ENCODE results near the gene SLC6A12.

The SLC6A12 gene

DNA sequence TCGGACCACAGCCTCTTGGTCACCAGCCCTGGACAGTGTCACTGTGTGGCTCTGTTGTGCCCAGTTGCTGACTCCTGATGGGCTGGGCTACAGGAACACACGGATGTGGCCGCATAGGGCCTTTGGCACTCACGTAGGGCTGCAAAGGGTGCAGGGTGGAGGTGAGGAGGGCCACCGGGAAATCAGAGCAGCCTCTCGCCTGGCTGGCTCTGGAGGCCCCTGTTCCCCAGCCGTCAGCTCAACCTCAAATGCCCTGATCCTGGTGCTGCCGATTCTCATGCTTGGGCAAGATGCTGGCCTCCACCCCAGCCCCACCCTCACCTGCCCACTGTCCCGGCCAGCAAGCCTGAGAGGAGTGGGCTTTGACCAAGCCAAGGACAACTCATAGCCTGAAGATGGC, 59.0 kb downstream of the SLC6A12 start:
- no peak for TF ChIP-seq POLR2A (IDR thresholded peaks at IDR 0.05; ENCODE audit: low read depth, low read length)
- no peak for DNase-seq (ENCODE audit: insufficient read length, low spot score)
- no peak for FAIRE-seq

DNA sequence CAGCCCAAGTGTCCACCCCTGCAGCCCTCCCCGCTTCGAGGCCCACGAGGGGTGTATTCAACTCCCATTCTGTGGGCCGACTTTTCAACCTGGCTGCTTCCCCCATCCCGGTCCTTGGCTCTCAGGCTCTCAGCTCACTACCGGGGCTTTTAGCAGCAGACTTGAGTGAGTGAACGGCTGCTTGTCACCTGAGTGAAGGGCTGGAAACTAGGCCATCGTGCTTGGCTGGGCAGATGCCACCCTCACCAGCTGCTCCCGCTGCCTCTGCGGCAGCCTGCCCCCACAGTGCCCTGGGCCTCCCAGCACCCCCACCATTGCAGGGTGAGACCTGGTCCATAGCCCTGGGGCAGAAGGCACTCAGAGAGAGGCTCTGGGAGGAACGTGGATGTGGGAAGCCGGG, 59.9 kb downstream of the SLC6A12 start:
- DNase-seq (ENCODE audit: insufficient read length, low spot score) (no peak), FAIRE-seq (no peak)
- no peak for TF ChIP-seq POLR2A (IDR thresholded peaks at IDR 0.05; ENCODE audit: low read depth, low read length)

DNA sequence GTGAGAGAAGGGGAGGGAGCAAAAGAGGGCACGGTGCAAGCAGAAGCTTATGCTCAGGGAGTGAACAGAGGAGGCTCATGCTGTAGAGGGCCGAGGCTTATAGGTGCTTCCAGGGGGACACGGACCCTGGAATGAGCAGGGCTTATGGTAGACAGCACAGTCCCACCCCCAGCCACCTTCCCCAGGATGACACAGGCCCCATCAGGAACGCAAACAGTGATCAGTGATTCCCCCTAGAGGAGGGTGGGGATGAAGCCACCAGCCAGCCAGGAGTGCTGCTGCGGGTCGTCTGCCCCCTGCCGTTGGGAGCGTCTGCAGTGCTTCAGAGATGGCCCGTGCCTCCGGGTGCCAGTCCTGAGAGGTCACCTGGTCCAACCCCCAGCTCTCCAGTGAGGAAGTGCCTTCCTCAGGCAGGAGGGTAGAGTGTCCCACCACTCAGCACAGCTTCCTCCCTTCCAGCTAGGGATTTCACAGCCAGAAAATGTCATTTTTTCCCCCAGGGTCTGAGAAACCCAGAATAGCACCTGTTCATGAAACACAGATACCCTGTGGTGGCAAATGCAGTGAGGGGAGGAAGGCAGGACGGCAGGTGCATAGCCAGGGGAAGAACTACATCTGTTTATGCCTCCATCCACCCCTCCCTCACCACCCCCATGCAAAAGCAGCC, 60.7 kb downstream of the SLC6A12 start:
- no peak for TF ChIP-seq POLR2A (IDR thresholded peaks at IDR 0.05; ENCODE audit: low read depth, low read length)
- FAIRE-seq (no peak), DNase-seq (ENCODE audit: insufficient read length, low spot score) (peak; percentile 69)

DNA sequence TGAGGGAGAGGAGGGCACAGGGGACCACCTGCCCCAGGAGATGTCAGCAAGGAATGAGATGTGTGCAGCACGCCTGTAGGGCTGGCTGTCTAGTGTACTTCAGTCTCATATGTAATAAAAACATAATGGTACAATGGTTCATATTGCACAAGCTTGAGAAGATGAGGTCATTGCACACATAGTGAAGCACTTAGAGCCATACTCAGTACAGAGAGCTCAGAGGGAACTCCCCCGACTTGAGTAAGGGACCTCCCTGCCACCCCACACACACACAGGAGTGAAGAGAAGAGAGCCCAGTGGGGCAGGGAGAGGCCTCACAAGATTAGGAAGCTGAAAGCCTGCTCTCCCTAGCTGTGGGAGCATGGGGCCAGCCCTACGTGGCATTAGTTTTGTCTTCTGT, 61.5 kb downstream of the SLC6A12 start:
- FAIRE-seq (no peak), DNase-seq (ENCODE audit: insufficient read length, low spot score) (no peak)
- no peak for TF ChIP-seq POLR2A (IDR thresholded peaks at IDR 0.05; ENCODE audit: low read depth, low read length)

DNA sequence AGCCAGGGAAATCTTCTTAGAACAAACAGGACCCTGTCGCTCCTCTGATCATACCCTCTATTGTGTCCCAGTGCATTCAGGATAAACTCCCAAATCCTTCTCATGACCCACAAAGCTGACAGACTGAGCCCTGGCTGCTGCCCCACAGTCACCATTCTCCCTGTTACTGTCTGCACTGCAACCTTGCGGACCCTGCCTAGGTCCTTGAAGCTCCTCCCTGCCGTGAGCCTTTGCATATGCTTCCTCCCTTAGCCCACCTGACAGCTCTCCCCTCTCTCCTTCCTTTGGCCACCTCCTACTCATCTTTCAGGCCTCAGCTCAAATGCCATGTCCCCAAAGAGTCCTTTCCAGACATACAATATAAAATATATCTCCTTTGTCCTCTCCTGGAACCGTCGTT, 62.4 kb downstream of the SLC6A12 start:
- no peak for FAIRE-seq
- DNase-seq (ENCODE audit: insufficient read length, low spot score) = no peak
- TF ChIP-seq POLR2A (IDR thresholded peaks at IDR 0.05; ENCODE audit: low read depth, low read length) = no peak

DNA sequence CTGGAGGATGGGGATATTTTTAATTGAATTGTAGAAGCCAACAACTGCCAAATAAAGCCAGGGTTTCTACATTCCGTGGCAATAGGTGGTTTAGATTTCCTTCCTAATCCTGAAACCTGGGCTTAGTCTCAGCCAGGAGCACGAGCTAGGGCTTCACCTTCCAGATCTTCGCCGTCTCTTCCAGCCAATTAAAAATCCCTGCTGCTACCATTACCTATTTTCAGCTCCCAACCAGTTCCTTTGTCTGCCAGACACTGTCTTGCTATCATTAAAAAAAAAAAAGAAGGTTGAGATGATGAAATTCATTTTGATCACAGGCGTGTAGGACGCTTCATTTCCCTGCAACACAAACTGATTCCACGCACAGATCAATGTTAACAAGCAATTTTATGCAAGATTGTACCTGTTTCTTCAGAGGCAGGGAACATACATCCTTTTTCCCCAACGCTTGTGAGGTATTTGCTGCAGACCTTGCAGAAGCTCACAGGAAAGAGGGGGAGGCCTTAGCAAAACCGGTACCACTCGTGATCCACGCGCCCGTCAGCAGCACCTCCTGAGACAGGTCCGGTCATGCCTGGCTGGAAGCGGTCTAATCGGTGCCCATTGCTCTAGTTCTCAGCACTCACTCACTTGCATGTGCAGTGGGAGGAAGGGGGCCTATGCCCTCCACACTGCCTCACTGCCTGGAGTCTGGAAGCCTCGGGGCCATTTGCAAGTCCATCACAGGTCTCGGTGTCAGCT, 65.1 kb downstream of the SLC6A12 start:
- no peak for FAIRE-seq
- TF ChIP-seq POLR2A (IDR thresholded peaks at IDR 0.05; ENCODE audit: low read depth, low read length) = no peak
- no peak for DNase-seq (ENCODE audit: insufficient read length, low spot score)

DNA sequence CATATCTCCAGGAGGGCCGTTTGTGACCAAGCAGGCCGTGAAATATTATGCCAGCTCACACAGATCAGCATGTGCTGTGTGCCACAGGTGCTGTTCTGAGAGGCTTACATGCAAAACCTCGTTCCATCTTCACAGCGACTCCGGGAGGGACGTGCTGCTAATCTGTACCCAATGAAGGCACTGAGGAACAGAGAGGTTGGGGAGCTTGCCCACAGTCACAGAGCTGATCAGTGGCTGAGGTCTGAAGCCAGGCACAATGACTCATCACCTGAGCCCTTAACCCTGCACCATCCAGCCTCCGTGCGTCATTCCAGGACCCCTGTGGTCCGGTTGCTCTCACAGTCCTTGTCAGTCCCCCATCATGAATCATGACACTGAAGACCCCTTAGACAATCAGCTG, 66.7 kb downstream of the SLC6A12 start:
- FAIRE-seq = no peak
- no peak for DNase-seq (ENCODE audit: insufficient read length, low spot score)
- no peak for TF ChIP-seq POLR2A (IDR thresholded peaks at IDR 0.05; ENCODE audit: low read depth, low read length)

DNA sequence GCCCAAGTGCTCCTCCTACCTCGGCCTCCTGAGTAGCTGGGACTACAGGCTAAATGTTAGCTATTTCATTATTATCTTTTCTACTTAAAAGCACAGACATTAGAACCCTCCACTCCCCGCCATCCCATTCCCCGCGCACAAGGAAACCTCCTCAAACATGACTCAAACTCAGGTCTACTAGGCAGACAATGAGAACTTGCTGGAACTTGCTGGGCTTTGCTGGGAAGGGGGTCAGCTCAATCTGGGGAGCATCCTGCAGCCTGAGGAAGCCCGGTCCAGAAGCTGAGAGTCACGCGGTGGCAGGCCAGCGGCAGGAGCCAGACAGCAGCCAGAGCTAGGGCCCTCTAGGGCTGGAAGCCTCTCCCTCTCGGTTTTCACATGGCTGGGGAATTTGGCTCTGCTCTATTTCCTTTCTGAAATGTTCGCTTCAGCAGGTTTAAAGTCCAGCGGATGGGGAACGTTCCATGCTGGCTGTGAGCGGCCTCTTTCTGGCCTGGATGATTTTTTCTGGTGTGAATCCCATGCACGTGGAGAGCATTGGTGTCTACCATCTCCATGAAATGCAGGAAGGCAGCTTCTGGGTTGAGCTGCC, 68.5 kb downstream of the SLC6A12 start:
- FAIRE-seq = no peak
- no peak for DNase-seq (ENCODE audit: insufficient read length, low spot score)
- TF ChIP-seq POLR2A (IDR thresholded peaks at IDR 0.05; ENCODE audit: low read depth, low read length) = no peak

DNA sequence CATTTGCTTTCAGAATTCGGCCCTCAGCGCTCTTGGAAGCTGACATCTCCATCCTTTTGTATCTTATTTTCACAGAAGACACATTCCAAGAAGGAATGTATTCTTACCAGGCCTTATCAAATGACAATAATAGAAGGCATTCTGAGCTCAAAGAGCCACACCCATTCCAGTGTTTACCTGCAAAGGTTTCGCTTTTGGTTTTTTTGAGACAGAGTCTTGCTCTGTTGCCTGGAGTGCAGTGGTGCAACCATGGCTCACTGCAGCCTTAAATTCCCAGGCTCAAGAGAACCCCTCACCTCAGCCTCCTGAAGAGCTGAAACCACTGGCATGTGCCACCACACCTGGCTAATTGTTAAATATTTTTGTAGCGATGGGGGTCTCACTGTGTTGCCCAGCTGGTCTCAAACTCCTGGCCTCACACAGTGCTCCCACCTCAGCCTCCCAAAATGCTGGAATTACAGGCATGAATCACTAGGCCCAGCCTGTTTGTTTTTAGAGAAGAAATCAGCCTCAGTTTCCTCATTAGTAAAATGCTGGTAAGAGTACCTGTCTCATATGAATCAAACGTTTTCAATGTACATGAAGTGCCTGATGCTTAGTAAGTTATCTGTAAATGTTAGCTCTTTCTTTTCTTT, 69.2 kb downstream of the SLC6A12 start:
- DNase-seq (ENCODE audit: insufficient read length, low spot score) = no peak
- FAIRE-seq = no peak
- no peak for TF ChIP-seq POLR2A (IDR thresholded peaks at IDR 0.05; ENCODE audit: low read depth, low read length)

DNA sequence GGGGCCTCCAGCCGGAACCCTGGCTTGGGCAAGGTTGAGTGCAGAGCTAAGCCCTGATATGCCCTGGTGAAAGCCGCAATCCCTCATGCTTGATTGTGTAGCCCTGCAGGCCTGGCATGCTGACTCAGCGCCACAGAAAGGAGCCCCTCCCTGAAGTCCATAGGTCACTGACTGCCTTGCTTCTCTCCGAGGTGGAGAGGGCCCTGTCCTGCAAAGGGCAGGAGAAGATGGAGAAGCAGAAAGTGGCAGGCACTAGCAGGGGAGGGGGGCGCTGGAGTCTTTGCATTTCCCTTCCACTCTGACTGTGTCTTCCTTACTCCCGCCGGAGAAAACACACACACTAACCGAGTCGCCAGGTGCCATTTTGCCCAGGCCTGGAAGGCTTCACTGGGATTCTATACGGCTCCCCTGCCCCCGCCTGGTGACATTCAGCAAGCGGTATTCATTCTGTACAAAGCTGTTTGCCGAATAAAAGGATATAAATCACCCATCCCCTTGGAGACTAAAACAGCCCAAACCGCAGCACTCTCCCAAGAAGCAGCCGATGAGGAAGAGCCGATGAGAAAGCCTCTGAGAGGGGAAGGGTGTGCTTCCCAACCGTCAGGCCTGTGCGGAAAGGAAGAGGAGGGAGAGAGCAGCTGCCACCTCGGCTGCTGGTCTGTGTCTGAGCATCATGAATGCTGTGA, 69.8 kb downstream of the SLC6A12 start:
- FAIRE-seq (no peak), DNase-seq (ENCODE audit: insufficient read length, low spot score) (no peak)
- TF ChIP-seq POLR2A (IDR thresholded peaks at IDR 0.05; ENCODE audit: low read depth, low read length) = no peak

DNA sequence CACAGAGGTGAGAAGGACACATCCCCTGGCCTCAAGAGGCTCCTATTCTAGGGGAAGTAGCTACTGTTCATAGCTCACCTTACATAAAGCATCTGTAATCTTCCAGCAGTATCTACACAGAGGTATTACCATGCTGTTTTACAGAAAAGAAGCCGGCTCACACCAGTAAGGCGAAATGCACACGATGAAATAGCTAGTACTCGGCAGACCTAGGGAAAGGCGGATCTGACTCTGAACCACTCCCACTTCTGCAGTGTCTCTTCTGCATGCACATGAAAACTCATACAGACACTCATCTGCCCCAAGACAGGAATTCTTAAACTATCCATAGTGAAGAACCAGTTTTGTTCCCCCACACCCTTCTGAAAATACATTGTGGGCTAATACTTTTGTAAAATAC, 73.8 kb downstream of the SLC6A12 start:
- TF ChIP-seq POLR2A (IDR thresholded peaks at IDR 0.05; ENCODE audit: low read depth, low read length) = no peak
- FAIRE-seq (no peak), DNase-seq (ENCODE audit: insufficient read length, low spot score) (no peak)

Data from H54 (cell line).